ENCODE results near the gene SLITRK4. TPM values are rescaled to one million over a fixed set of nuclear protein-coding genes. Genes with fewer than 3 reads are reported as not detected.

Gene SLITRK4
- total RNA-seq, 1 donor, result 1.1 TPM

Other genes with a start within 250 kb of the SLITRK4 start
- not detected for gene SPANXN3, start 118.6 kb downstream of the SLITRK4 start, total RNA-seq
- not detected for gene SPANXN2, start 84.7 kb upstream of the SLITRK4 start, total RNA-seq
- gene UBE2NL, start 248.0 kb upstream of the SLITRK4 start, total RNA-seq, result not detected

Measured in hematopoietic multipotent progenitor cell (in vitro differentiated cells).